Measurements from ENCODE around the gene PTPRN2.

PTPRN2 gene

DNA sequence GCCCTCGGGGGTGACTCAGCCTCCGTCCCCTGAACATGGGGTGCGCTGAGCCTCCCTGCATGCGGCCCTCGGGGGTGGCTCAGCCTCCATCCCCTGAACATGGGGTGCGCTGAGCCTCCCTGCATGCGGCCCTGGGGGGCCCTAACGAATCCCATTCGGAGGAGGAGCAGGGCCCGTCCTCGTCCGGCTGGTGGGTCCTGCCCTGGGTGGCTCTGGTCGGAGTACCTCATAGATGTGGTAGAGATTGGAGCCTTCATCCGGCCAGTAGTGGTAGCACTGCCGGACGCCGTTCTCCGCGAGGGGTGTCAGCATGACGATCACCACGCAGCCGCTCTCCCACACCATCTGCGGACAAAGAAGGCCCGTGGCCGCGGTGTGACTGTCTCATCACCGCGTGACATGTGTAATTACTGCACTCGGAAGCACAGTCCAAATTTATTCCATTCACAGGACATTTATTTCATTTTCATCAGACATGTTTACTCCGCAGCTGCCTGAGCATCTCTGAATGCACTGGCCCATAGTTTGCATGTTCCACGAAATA lies 1009.8 kb downstream of the PTPRN2 start:
- no peak overlapping the region for H3K4me3 ChIP-seq (ENCODE audit: low read depth, low read length)
- no peak for DNase-seq (ENCODE audit: low read depth)
- no peak for TF ChIP-seq MYC (IDR thresholded peaks at IDR 0.05; ENCODE audit: low read depth, low read length)
- no peak for TF ChIP-seq CTCF (IDR thresholded peaks at IDR 0.05; ENCODE audit: low read depth, low read length)
- TF ChIP-seq MAX (IDR thresholded peaks at IDR 0.05; ENCODE audit: low read depth, low read length) = no peak
- TF ChIP-seq POLR2A (IDR thresholded peaks at IDR 0.05; ENCODE audit: extremely low read depth, insufficient read length) = no peak

- TF ChIP-seq POLR2A (IDR thresholded peaks at IDR 0.05; ENCODE audit: extremely low read depth, insufficient read length) (no peak), MYC (IDR thresholded peaks at IDR 0.05; ENCODE audit: low read depth, low read length) (no peak), CTCF (IDR thresholded peaks at IDR 0.05; ENCODE audit: low read depth, low read length) (no peak), MAX (IDR thresholded peaks at IDR 0.05; ENCODE audit: low read depth, low read length) (no peak)
- H3K4me3 ChIP-seq (ENCODE audit: low read depth, low read length) = no peak overlapping the region
- DNase-seq (ENCODE audit: low read depth) = no peak
These were observed 1010.6 kb downstream of the PTPRN2 start for GRCh38 chr7:157577061-157577460.

DNA sequence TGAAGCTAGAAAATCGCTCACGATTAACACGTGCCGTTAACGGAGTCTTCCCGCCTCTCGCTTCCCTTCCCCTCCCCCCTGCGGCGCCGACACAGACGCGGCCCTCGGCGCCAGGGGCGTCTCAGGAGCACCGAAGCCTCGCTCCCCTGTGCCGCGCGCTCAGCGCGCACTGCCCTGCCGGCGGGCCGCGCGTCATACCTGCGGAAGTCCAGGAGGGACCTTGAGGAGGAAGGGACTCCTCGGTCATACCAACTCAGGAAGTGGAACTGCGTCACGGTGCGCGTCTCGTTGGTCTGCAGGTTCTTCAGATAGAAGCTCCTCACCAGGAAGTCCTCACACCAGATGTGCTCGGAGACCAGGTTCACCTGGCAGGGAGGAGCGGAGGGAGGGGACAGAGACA lies 1011.2 kb downstream of the PTPRN2 start:
- no peak overlapping the region for H3K4me3 ChIP-seq (ENCODE audit: low read depth, low read length)
- DNase-seq (ENCODE audit: low read depth) = no peak
- TF ChIP-seq MYC (IDR thresholded peaks at IDR 0.05; ENCODE audit: low read depth, low read length) (no peak), CTCF (IDR thresholded peaks at IDR 0.05; ENCODE audit: low read depth, low read length) (no peak), POLR2A (IDR thresholded peaks at IDR 0.05; ENCODE audit: extremely low read depth, insufficient read length) (no peak), MAX (IDR thresholded peaks at IDR 0.05; ENCODE audit: low read depth, low read length) (no peak)

GRCh38 chr7:157575777-157576176 lies 1011.8 kb downstream of the PTPRN2 start:
- DNase-seq (ENCODE audit: low read depth) = no peak
- no peak overlapping the region for H3K4me3 ChIP-seq (ENCODE audit: low read depth, low read length)
- TF ChIP-seq MYC (IDR thresholded peaks at IDR 0.05; ENCODE audit: low read depth, low read length) (no peak), CTCF (IDR thresholded peaks at IDR 0.05; ENCODE audit: low read depth, low read length) (no peak), POLR2A (IDR thresholded peaks at IDR 0.05; ENCODE audit: extremely low read depth, insufficient read length) (no peak), MAX (IDR thresholded peaks at IDR 0.05; ENCODE audit: low read depth, low read length) (no peak)

DNA sequence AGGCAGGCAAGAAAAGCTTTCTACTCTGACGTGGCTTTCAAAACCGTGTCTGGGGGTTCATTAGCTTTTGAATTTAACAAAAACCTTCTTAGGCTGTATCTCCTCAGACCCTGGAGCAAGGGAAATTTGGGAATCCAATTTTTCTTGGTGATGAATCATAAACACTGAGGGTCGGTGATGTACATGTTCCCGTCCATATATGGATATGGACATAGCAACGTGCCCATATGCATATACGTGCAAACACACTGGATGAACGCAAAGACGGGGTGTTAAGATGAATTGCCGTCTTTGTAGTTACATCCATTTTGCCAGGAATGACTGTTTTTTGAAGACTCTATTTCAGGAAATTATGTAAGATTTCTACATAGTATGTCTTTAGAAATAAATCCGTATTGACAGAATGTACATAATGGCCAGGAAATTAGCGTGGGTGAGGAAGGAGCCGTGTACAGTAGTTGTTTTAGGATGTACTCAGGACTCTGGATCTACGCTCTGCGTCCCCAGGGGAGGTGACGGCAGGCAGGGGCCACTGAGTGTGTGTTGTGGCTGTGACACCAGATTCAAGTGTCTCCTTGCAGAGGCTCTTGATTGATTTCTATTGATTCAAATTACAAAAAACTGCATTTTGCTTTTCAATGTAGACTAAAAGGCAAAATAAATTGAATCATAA lies 1012.6 kb downstream of the PTPRN2 start:
- TF ChIP-seq MAX (IDR thresholded peaks at IDR 0.05; ENCODE audit: low read depth, low read length) (no peak), MYC (IDR thresholded peaks at IDR 0.05; ENCODE audit: low read depth, low read length) (no peak), CTCF (IDR thresholded peaks at IDR 0.05; ENCODE audit: low read depth, low read length) (no peak), POLR2A (IDR thresholded peaks at IDR 0.05; ENCODE audit: extremely low read depth, insufficient read length) (no peak)
- H3K4me3 ChIP-seq (ENCODE audit: low read depth, low read length) = no peak overlapping the region
- no peak for DNase-seq (ENCODE audit: low read depth)
